NCI-H345 treated with DMSO at 0.1 percent for 48 hours (cell line): ENCODE measurements around the gene NEK8.
A peak's percentile ranks its signal among the peaks of the same experiment; 100 is the strongest.
"Not testable (repeated sequence)": the region's sequence is repeated elsewhere in the genome, so short reads cannot be mapped to it uniquely, and the experiment has no call there.

ENCODE experiments used
- DNase-seq: peaks from one replicate; lab custom pipeline; 2025; ENCODE audit not compliant: unreplicated experiment; lab: John Stamatoyannopoulos, UW

The NEK8 gene

DNA sequence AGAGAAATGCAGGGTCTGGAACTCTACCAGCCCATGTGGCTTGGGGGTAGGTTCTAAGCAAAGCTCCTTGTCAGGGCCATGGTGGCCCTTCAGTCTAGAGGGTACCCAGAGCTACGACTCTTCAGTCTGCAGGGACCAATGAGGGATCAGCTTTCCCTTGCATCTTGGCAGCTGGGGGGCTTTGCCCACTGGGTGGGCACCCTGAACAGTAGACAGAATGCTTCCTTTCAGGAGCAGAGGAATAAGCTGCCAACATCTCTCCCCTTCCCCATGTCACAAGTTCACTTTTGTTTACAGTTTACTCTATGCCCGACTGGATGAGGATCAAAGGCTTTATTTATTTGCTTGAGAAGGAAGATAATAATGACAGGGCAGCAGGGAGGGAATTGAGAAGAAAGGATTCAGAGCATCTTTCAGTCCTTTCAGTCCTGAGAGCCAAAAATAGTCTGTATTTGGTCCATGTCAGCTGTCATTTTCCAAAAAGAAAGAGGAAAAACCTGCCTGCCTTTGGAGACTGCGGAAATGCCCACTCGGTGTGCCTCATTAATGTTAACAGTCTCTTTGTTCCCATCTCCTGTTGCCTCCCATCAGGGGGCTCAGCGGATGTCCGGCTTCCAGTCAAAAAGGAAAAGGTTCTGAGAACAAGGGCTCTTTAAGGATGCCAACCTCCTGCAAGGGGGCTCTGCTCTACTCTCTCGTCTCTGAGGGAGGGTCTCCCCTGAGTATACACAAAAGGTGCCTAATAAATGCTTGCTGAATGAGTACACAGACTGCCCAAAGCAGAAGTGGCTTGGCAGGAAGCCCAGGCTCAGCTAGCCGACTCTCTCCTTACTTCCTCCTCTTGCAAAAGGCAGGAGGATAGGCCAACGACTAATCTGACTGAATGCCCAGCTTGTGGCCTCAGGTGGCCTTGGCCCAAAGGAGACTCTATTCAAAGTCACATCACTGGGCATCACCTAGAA is 32.3 kb downstream of the NEK8 start:
- peak; percentile 58 for DNase-seq

DNA sequence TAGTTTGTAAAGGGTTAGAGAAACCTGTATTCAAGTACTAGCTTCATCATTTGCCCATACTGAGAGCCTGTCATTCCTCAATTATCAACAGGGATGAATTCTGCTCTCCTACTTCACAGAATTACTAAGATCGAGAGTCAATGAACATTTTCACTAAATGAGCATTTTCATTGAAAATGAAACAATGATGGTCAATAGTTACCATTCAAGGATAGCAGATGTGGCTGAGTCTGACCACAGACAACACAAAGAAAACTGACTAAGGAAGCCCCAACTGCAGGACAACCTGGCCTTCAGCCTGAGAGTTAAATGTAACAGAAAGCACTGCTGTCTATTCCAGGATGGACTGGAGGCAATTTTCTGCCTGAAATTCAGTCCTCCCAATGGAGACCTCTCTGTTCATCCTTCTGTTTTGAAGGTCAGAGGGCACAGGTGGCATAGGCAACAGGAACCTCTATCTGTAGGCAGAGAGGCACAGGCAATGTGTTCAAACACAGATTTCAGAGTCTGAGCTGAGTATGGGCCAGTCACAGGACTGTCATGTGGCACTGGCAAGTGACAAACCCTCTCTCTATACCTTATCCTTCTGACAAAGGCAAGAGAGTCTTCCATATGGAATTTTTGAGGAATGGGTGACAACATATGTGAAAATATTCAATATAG is 34.7 kb downstream of the NEK8 start:
- DNase-seq, result no peak

DNA sequence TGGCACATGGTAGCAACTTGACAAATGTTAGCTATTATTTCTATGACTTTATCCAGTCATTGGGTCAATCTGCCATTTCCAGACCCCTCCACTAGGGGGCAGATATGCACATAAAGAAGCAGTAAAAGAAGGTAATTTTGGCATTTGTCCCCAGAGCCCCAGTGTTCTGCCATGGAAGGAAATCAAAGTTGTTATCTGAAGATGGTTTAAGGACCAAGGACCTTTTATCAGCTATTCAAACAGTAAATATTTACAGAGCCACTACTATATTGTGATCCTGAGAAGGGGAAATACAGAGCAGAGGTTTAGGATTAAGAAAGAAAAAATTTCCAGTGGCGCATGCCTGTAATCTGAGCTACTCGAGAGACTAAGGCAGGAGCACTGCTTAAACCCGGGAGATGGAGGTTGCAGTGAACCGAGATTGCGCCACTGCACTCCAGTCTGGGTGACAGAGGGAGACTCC is 35.2 kb downstream of the NEK8 start:
- peak; percentile 30 for DNase-seq

DNA sequence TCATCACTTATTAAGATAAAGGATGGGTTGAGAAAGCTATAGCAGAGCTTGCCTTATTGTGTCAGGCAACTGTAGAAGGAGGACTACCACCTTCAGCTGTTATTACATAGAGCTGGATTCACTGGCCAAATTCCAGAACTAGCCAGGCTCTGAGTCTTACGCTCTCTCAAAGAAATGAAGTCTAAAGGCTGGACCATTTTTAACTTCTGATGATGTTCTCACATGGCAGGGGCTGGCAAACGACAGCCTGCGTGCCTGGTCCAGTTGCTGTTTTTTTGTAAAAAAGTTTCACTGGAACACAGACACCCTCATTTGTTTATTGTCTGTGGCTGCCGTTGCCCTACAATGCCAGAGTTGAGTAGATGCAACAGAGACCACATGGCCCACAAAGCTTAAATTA is 36.5 kb downstream of the NEK8 start:
- DNase-seq, result no peak

DNA sequence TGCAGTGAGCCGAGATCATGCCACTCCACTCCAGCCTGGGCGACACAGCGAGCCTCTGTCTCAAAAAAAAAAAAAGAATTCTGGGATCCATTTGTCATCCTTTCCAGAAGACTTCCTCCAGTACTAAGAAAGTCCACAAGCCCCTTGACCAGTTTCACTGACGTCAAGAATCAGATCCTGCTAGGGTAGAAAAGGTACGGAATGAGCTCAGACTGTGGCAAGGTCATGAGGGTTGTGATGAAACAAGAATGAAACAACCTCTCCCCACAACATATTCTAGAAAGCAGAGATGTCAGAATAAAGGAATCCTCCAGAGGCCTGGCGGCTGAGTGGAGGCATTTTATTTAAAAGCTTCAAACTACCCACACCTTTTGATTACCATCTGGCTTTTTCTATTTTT is 45.1 kb downstream of the NEK8 start:
- no peak for DNase-seq

DNA sequence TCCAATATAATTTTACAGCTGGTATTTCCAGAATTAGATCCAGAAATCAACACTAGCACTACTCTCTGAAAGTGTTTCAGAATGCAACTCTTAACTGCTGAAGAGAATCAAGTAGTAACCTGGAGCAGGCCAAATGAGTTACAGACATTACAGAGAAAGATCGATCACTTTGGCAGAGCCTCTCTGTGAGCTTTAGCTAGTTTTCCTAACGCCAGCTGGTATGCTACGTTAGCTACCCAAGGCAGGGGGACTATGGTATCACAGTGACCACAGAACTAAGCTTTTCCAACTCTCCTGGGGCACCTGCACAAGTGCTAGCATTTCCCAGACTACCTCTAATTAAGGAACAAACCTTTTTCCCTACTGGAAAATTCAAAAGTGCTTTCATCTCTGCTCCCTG is 45.6 kb downstream of the NEK8 start:
- no peak for DNase-seq

DNA sequence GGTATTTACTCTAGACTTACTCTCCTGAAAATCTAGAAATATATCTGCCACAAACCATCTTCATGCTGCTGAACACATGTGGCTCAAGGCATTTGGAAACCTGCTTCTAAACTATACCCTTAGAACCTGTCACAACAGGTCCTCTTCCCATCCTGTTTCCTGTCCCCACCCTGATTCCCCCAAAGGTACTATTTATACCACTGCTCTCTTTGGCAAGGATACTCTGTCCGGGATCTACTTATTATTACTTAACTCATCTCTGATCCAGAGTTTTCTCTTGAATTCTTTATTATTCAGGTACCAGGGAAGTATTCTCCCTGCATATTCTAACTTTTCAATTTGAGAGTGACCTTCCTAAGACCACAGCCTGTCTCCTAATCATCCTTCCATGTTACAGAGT is 48.6 kb downstream of the NEK8 start:
- DNase-seq, result no peak

DNA sequence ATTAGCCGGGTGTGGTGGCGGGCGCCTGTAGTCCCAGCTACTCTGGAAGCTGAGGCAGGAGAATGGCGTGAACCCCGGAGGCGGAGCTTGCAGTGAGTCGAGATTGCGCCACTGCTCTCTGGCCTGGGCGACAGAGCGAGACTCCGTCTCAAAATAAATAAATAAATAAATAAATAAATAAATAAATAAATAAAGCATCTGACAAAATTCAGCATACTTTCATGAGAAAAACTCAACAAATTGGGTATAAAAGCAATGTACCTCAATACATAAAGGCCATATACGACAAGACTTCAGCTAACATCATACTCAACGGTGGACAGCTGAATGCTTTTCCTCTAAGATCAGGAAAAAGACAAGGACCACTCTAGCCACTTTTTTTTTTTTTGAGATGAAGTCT is 51.0 kb downstream of the NEK8 start:
- not testable (repeated sequence) for DNase-seq

DNA sequence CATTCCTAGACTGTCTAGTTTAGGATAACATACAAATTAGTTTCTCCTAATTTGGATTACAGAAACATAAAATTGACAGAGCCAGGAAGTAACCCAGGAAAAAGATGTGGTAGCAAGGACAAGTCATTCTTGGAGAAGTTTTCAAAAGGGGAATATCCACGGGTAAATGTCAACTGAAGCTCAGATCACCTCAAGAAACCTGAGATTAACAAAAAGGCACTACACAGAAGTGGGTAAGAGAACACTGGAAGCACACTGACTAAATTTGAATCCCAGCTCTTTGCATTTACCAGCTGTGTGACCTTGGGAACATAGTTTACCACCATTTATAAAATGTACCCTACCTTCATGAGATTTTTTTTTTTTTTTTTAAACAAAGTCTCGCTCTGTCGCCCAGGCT is 54.6 kb downstream of the NEK8 start:
- no peak for DNase-seq

DNA sequence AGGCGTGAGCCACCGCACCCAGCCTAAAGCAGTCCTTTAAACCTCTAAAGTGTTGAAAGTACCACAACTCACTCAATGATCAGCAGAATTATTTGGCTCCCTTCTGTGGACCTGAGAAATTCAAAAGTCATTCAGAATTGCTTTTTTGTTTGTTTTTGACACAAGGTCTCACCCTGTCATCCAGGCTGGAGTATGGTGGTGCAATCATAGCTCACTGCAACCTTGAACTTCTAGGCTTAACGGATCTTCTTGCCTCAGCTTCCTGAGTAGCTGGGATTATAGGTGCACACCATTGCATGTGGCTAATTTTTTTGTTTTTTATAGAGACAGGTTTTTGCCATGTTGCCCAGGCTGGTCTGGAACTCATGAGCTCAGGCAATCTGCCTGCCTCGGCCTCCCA is 59.5 kb downstream of the NEK8 start:
- no peak for DNase-seq
